Pulmonary artery endothelial cell (primary cell): ENCODE measurements around the gene ABHD15. TPM values are rescaled to one million over a fixed set of nuclear protein-coding genes. Genes with fewer than 3 reads are reported as not detected.

Experiments
- DNase-seq: peaks from one replicate; pipeline ENCODE4 v3.0.0-alpha.2; 2011; ENCODE audit warnings: low read depth, low spot score
- total RNA-seq: library from RNA; depleted of rRNA; stranded (reverse); fragments of >200 nt; gene quantifications from 2 replicates; pipeline ENCODE4 v1.2.3, GENCODE V29; 2014

Gene ABHD15
- total RNA-seq, 1 donor from 2014 or later = 7.1 TPM

GRCh38 chr17:29594519-29595090, 27.8 kb upstream of the ABHD15 start:
- DNase-seq = no peak

GRCh38 chr17:29593591-29594518, 27.0 kb upstream of the ABHD15 start:
- DNase-seq = no peak

- DNase-seq = no peak
These were observed 26.2 kb upstream of the ABHD15 start, which contains the start of gene ANKRD13B for GRCh38 chr17:29592850-29593551. ANKRD13B (plus strand) TSS chr17:29593132; CDS start chr17:29593622, 490 bp downstream.

GRCh38 chr17:29591737-29592608, 25.1 kb upstream of the ABHD15 start:
- DNase-seq = no peak

GRCh38 chr17:29591146-29591736, 24.4 kb upstream of the ABHD15 start:
- no peak for DNase-seq

- no peak for DNase-seq
These were observed 23.7 kb upstream of the ABHD15 start for GRCh38 chr17:29590411-29591145.

GRCh38 chr17:29589524-29590410, 22.9 kb upstream of the ABHD15 start, which contains the start of gene GIT1:
GIT1 (minus strand) TSS chr17:29589648; CDS start chr17:29589378, 270 bp downstream.
- DNase-seq = no peak

GRCh38 chr17:29588562-29589411, 21.9 kb upstream of the ABHD15 start:
- DNase-seq = no peak

GRCh38 chr17:29588017-29588561, 21.3 kb upstream of the ABHD15 start:
- no peak for DNase-seq

GRCh38 chr17:29587591-29587990, 20.8 kb upstream of the ABHD15 start:
- no peak for DNase-seq

GRCh38 chr17:29586676-29587469, 20.0 kb upstream of the ABHD15 start:
- DNase-seq = no peak

- DNase-seq = peak; percentile 48
These were observed 18.4 kb upstream of the ABHD15 start for GRCh38 chr17:29585080-29585751.

- DNase-seq = no peak
These were observed 17.7 kb upstream of the ABHD15 start for GRCh38 chr17:29584452-29585079.

- DNase-seq = no peak
These were observed 16.7 kb upstream of the ABHD15 start for GRCh38 chr17:29583324-29584248.

GRCh38 chr17:29582772-29583171, 15.9 kb upstream of the ABHD15 start:
- no peak for DNase-seq
